HepG2 (cell line): ENCODE results near the gene FKBP8. TPM values are rescaled to one million over a fixed set of nuclear protein-coding genes. Genes with fewer than 3 reads are reported as not detected.

Source experiments
- ATAC-seq: fragments of 200-7000 bp; cut with Tn5 transposase; 3 replicates; pipeline ENCODE4 v1.9.1; 2020; ENCODE audit warnings: mild to moderate bottlenecking, moderate library complexity
- BruUV-seq: library from RNA; stranded (reverse); fragments of 400-500 nt; replicated peaks from 2 replicates; lab custom pipeline; 2021; lab: Mats Ljungman, UMichigan
- CTCF ChIA-PET: fragments of 300-600 bp; formaldehyde crosslinking; extraction: SDS; loops from one replicate; lab custom pipeline; 2021; ENCODE audit warnings: low total read pairs, inconsistent platforms, low intra/inter-chr PET ratio; lab: Yijun Ruan, JAX
- POLR2A ChIA-PET: fragments of 350-600 bp; sonication (Branson Sonifier 250); formaldehyde crosslinking; loops from one replicate; lab custom pipeline; 2020; ENCODE audit warnings: antibody characterized with exemption, inconsistent platforms; lab: Yijun Ruan, JAX
- DNase-seq: peaks from one replicate; pipeline ENCODE4 v3.0.0-alpha.2; 2015; ENCODE audit warnings: low spot score
- FAIRE-seq: peaks from 3 replicates; lab custom pipeline; 2011; peaks lifted over from hg19 to GRCh38; lab: Jason Lieb, UNC
- H2AFZ ChIP-seq: one replicate; pipeline ENCODE4 v1.6.1; 2011; ENCODE audit warnings: low read length, inconsistent platforms
- H3K27ac ChIP-seq: fragments of 300-600 bp; 3 replicates; pipeline ENCODE4 v1.8.0; 2011; ENCODE audit warnings: mixed run types, mild to moderate bottlenecking, mixed read lengths, low read length, inconsistent platforms; ENCODE audit not compliant: insufficient read depth; ENCODE audit errors: extremely low read length
- H3K27me3 ChIP-seq, 2 experiments: fragments of 200-600 bp in 1 of 2; 2 replicates in 1 of 2; 3 replicates in 1 of 2; pipeline versions ENCODE4 v1.6.0 to v1.8.0; 2011; ENCODE audit warnings: low read length in 2 of 2, mild to moderate bottlenecking in 2 of 2, moderate library complexity in 2 of 2, inconsistent platforms in 1 of 2; ENCODE audit not compliant: insufficient read depth in 2 of 2, control insufficient read depth in 1 of 2
- H3K36me3 ChIP-seq, 2 experiments: fragments of 200-600 bp in 1 of 2; replicated peaks in 1 of 2; 2 replicates in 1 of 2; 3 replicates in 1 of 2; pipeline versions ENCODE4 v1.5.1 to v1.8.0; 2011; ENCODE audit warnings: low read length in 2 of 2, inconsistent platforms in 1 of 2; ENCODE audit not compliant: insufficient read depth in 2 of 2, control insufficient read depth in 1 of 2
- H3K4me1 ChIP-seq: 2 replicates; pipeline ENCODE4 v1.5.1; 2012; ENCODE audit warnings: low read length, inconsistent platforms; ENCODE audit not compliant: insufficient read depth
- H3K4me2 ChIP-seq: 2 replicates; pipeline ENCODE4 v1.6.0; 2011; ENCODE audit warnings: low read depth, low read length, inconsistent platforms
- H3K4me3 ChIP-seq, 3 experiments: fragments of 200-600 bp in 1 of 3; sonication (generic), shearing (Covaris generic) in 1 of 3; replicated peaks in 1 of 3; 2 replicates each; pipeline ENCODE4 v1.5.1; 2011 to 2016; ENCODE audit warnings: low read length in 3 of 3, inconsistent platforms in 2 of 3, low read depth in 2 of 3, mild to moderate bottlenecking in 2 of 3, control low read depth in 1 of 3, mixed read lengths in 1 of 3; ENCODE audit not compliant: insufficient read depth in 1 of 3
- H3K79me2 ChIP-seq: one replicate; pipeline ENCODE4 v1.6.1; 2011; ENCODE audit warnings: low read length, inconsistent platforms; ENCODE audit not compliant: insufficient read depth
- H3K9ac ChIP-seq: 2 replicates; pipeline ENCODE4 v1.6.0; 2011; ENCODE audit warnings: mild to moderate bottlenecking, low read depth, low read length, inconsistent platforms; ENCODE audit not compliant: insufficient read depth
- H3K9me3 ChIP-seq: 2 replicates; pipeline ENCODE4 v1.5.1; 2012; ENCODE audit warnings: mild to moderate bottlenecking, low read length
- H4K20me1 ChIP-seq: 2 replicates; pipeline ENCODE4 v1.6.0; 2011; ENCODE audit warnings: inconsistent platforms, mild to moderate bottlenecking, low read length, moderate library complexity; ENCODE audit not compliant: insufficient read depth
- CREM ChIP-seq, 2 experiments: sonication (generic) in 1 of 2; formaldehyde crosslinking in 1 of 2; IDR thresholded peaks; 2 replicates each; pipeline versions ENCODE4 v1.4.0 to v1.6.1; 2016 to 2020; ENCODE audit warnings: antibody characterized with exemption in 1 of 2, mild to moderate bottlenecking in 1 of 2, missing genetic modification reagents in 1 of 2
- DNMT1 ChIP-seq: sonication (generic); formaldehyde crosslinking; IDR thresholded peaks from 2 replicates; pipeline ENCODE4 v1.5.1; 2020; ENCODE audit warnings: mild to moderate bottlenecking, missing genetic modification reagents
- FOSL2 ChIP-seq: sonication (generic); formaldehyde crosslinking; IDR thresholded peaks from 2 replicates; pipeline ENCODE4 v1.4.0; 2020; ENCODE audit warnings: missing genetic modification reagents
- RBM22 ChIP-seq: fragments of 200-400 bp; formaldehyde crosslinking; optimal IDR thresholded peaks from 2 replicates; pipeline ENCODE3; 2017; ENCODE audit warnings: mild to moderate bottlenecking, low read length, moderate library complexity
- SP4 ChIP-seq: sonication (generic); formaldehyde crosslinking; IDR thresholded peaks from 2 replicates; pipeline ENCODE4 v1.8.1; 2023; ENCODE audit warnings: mild to moderate bottlenecking, missing genetic modification reagents
- ZKSCAN5 ChIP-seq: sonication (generic); formaldehyde crosslinking; IDR thresholded peaks from 2 replicates; pipeline ENCODE4 v1.5.1; 2020; ENCODE audit warnings: mild to moderate bottlenecking, missing genetic modification reagents
- ZMYM3 ChIP-seq: sonication (generic); formaldehyde crosslinking; IDR thresholded peaks from 2 replicates; pipeline ENCODE4 v1.5.1; 2020; ENCODE audit warnings: mild to moderate bottlenecking, missing genetic modification reagents
- ZNF121 ChIP-seq: sonication (generic); formaldehyde crosslinking; IDR thresholded peaks from 2 replicates; pipeline ENCODE4 v1.5.0; 2020; ENCODE audit warnings: mild to moderate bottlenecking, missing genetic modification reagents
- ZNF234 ChIP-seq: sonication (generic); formaldehyde crosslinking; conservative IDR thresholded peaks from 2 replicates; pipeline ENCODE4 v1.5.1; 2020; ENCODE audit warnings: mild to moderate bottlenecking, missing genetic modification reagents
- ZNF367 ChIP-seq: sonication (generic); formaldehyde crosslinking; IDR thresholded peaks from 2 replicates; pipeline ENCODE4 v1.4.0; 2020; ENCODE audit warnings: missing genetic modification reagents, borderline replicate concordance
- ZNF629 ChIP-seq: sonication (generic); formaldehyde crosslinking; conservative IDR thresholded peaks from 2 replicates; pipeline ENCODE4 v1.5.0; 2020; ENCODE audit warnings: missing genetic modification reagents
- ZNF724P ChIP-seq: sonication (generic); formaldehyde crosslinking; IDR thresholded peaks from 2 replicates; pipeline ENCODE4 v1.8.0; 2022; ENCODE audit warnings: missing genetic modification reagents, borderline replicate concordance
- ZNF768 ChIP-seq: sonication (generic); formaldehyde crosslinking; IDR thresholded peaks from 2 replicates; pipeline ENCODE4 v1.4.0; 2020; ENCODE audit warnings: missing genetic modification reagents
- WGBS: methylation state at CpG from one replicate; pipeline ENCODE4 v1.1.6; 2017; ENCODE audit warnings: low lambda C conversion rate; 5-methylcytosine and 5-hydroxymethylcytosine counted together
- in situ Hi-C: cut with HindIII; loops from 2 replicates; pipeline ENCODE4 v1.10.0; 2017; ENCODE audit warnings: low pct_unique_long_range_greater_than_20kb; ENCODE audit not compliant: extremely low pct_ligation_motif_present
- intact Hi-C: fragments of 100-400 bp; cut with micrococcal nuclease; formaldehyde crosslinking; loops from one replicate; pipeline ENCODE4 v1.10.0; 2022; ENCODE audit not compliant: unreplicated experiment
- polyA plus RNA-seq, 8 experiments: library from polyadenylated mRNA; depleted of rRNA in 3 of 8; stranded (reverse) in 7 of 8; unstranded in 1 of 8; fragments of >200 nt; fragmentation: Illumina TruSeq in 4 of 8; extraction: Trizol in 4 of 8; gene quantifications; 2 replicates each; pipeline versions ENCODE4 v1.2.1 to v1.2.3, GENCODE V29; 2011 to 2016; ENCODE audit warnings: low read depth in 4 of 8, missing spikeins in 1 of 8, mixed read lengths in 1 of 8; ENCODE audit not compliant: insufficient read depth in 1 of 8
- total RNA-seq, 5 experiments: library from RNA; depleted of rRNA; stranded (reverse); fragments of >200 nt; fragmentation: Illumina TruSeq; extraction: Trizol; gene quantifications; 2 replicates each; pipeline ENCODE4 v1.2.3, GENCODE V29; 2016; ENCODE audit warnings: low read depth in 1 of 5
- TF ChIP-seq, protein P1 (sequence below): sonication (generic); formaldehyde crosslinking; IDR thresholded peaks from 2 replicates; pipeline ENCODE4 v1.4.0; 2020; ENCODE audit warnings: missing genetic modification reagents
- TF ChIP-seq, protein P2 (sequence below): sonication (generic); formaldehyde crosslinking; IDR thresholded peaks from 2 replicates; pipeline ENCODE4 v1.5.0; 2020; ENCODE audit warnings: mild to moderate bottlenecking, missing genetic modification reagents

The FKBP8 gene
- total and polyA plus RNA-seq, 2 of the 13 experiments (the other 11 are each of a cell fraction or from before 2014, with no cell fraction given): 81.7 to 93.9 TPM

DNA sequence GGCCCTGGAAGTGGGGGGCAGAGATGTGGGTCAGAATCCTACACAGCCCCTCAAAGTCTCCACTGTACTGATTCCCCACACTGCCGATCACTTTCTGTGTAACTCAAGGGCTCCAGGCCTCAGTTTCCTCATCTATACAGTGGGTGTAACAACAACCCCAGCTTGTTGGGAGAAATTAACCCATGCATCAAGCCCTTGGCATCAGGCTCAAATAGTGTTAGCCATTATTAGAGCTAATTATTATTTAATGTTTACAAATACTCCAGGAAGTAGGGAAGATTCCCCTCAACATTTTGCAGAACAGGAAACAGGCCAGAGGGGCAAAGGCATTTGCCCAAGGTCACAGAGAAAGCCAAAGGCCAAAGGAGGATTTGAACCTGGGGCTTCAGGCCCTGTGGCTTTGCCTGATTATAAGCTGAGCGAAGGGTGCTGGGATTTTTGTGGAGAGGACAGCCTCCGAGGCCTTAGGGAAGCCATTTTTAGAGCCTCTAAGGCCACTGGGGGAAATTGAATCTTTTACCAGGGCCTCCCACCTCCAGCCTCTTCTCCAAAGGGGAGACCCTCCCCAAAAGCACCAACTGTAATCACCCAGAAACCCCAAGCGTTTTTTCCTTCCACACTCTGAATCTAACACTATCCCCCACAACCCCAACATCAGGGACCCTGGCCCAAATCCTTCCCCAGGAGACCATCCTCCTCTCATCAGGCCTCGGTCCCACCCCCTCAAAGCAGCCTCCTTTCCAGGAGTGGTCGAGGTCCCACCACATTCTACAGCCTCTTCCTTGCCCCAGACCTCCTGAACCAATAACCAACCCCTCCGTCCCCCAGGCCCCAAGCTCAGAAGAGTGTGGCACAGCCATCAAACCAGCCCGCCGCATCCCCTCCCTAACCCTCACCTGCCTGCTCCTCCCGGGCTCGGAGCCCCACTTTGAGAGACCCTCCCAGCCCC, 1.1 kb downstream of the FKBP8 start (continued):
- TF ChIP-seq, protein P1, sequence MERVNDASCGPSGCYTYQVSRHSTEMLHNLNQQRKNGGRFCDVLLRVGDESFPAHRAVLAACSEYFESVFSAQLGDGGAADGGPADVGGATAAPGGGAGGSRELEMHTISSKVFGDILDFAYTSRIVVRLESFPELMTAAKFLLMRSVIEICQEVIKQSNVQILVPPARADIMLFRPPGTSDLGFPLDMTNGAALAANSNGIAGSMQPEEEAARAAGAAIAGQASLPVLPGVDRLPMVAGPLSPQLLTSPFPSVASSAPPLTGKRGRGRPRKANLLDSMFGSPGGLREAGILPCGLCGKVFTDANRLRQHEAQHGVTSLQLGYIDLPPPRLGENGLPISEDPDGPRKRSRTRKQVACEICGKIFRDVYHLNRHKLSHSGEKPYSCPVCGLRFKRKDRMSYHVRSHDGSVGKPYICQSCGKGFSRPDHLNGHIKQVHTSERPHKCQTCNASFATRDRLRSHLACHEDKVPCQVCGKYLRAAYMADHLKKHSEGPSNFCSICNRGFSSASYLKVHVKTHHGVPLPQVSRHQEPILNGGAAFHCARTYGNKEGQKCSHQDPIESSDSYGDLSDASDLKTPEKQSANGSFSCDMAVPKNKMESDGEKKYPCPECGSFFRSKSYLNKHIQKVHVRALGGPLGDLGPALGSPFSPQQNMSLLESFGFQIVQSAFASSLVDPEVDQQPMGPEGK: peak; percentile 45
- TF ChIP-seq ZNF724P (CRISPR knock-in tag): no peak
- TF ChIP-seq, all 625 proteins: peak for 7

DNA sequence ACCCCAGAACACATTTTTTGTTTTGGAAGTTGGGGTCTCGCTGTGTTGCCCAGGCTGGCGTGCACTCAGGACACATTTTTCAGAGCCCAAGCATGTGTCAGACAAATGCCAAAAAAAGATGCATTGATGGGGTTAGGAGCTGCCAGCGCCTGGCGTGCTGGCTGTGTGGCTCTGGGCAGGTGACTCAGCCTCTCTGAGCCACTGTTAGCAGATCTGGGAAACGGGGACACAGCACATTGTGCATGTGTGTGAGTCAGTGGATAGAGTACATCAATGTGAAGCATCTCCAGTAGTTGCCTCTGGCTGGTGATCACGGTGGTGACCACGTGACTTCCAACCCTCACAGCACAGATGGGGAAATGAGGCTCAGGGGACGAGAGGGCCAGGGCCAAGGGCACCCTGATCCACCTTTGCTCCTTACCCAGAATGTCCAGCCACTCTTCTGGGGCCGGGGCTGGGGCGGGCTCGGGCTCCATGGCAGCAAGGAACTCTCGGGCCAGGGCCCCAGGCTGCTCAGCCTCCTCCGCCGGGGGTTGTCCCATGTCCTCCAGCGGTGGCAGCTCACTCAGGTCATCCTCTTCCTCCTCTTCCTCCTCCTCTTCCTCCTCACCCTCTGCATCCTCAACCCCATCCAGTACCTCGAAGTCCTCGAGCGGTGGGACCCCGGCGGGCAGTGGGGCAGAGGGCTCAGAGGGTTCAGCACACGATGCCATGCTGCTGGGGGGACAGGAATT, 1.9 kb downstream of the FKBP8 start:
- no peak overlapping the region for H3K27ac ChIP-seq
- H2AFZ ChIP-seq: no peak overlapping the region
- H3K9ac ChIP-seq: no peak overlapping the region
- no peak for DNase-seq
- peaks cover 26% of the 10 kb centered on the region for H3K4me1 ChIP-seq
- ChIA-PET POLR2A (no interaction called here), CTCF (no interaction called here)
- intact Hi-C loops (no loop called here), in situ Hi-C loops (no loop called here)
- no peak overlapping the region; a peak in 1 of 6 replicates for H3K4me3 ChIP-seq
- H4K20me1 ChIP-seq: no peaks in the 10 kb centered on the region
- peaks cover 5 to 23% of the 10 kb centered on the region in 2 experiments for H3K36me3 ChIP-seq
- BruUV-seq: no TSS peak
- peak overlapping the region; percentile 88; the same call in 1 of the 2 replicates for H3K4me2 ChIP-seq
- 95% methylated on average over 17 of the region's 21 CpGs for WGBS
- no peaks in the 10 kb centered on the region for H3K9me3 ChIP-seq
- H3K27me3 ChIP-seq: no peaks in the 10 kb centered on the region; a peak in 1 of 5 replicates
- no peak for ATAC-seq
- no peak for FAIRE-seq
- peaks cover 9% of the 10 kb centered on the region for H3K79me2 ChIP-seq
- peak; percentile 47; the same call in 1 of the 2 replicates for TF ChIP-seq ZMYM3 (CRISPR knock-in tag)
- peak; percentile 99 for TF ChIP-seq ZNF768 (CRISPR knock-in tag)
- 0 out of 2 replicates have a peak, but pooled peaks have one; percentile 18 for TF ChIP-seq SP4 (CRISPR knock-in tag)
- TF ChIP-seq ZKSCAN5 (CRISPR knock-in tag): no peak
- no peak for TF ChIP-seq ZNF234 (CRISPR knock-in tag)
- TF ChIP-seq ZNF367: no peak
- TF ChIP-seq DNMT1 (CRISPR knock-in tag): no peak
- no peak for TF ChIP-seq FOSL2 (CRISPR knock-in tag)
- no peak for TF ChIP-seq RBM22
- TF ChIP-seq CREM (IDR thresholded peaks at IDR 0.05): no peak
- TF ChIP-seq CREM (CRISPR knock-in tag; IDR thresholded peaks at IDR 0.05): no peak
- TF ChIP-seq, protein P2, sequence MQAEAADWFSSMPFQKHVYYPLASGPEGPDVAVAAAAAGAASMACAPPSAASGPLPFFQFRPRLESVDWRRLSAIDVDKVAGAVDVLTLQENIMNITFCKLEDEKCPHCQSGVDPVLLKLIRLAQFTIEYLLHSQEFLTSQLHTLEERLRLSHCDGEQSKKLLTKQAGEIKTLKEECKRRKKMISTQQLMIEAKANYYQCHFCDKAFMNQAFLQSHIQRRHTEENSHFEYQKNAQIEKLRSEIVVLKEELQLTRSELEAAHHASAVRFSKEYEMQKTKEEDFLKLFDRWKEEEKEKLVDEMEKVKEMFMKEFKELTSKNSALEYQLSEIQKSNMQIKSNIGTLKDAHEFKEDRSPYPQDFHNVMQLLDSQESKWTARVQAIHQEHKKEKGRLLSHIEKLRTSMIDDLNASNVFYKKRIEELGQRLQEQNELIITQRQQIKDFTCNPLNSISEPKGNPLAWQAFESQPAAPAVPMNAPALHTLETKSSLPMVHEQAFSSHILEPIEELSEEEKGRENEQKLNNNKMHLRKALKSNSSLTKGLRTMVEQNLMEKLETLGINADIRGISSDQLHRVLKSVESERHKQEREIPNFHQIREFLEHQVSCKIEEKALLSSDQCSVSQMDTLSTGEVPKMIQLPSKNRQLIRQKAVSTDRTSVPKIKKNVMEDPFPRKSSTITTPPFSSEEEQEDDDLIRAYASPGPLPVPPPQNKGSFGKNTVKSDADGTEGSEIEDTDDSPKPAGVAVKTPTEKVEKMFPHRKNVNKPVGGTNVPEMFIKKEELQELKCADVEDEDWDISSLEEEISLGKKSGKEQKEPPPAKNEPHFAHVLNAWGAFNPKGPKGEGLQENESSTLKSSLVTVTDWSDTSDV (CRISPR knock-in tag): no peak
- TF ChIP-seq ZNF121: peak; percentile 32; the same call in 1 of the 2 replicates
- TF ChIP-seq ZNF629: peak; percentile 42; the same call in 1 of the 2 replicates
